Measurements from ENCODE around the gene KCNB1.

Gene KCNB1

DNA sequence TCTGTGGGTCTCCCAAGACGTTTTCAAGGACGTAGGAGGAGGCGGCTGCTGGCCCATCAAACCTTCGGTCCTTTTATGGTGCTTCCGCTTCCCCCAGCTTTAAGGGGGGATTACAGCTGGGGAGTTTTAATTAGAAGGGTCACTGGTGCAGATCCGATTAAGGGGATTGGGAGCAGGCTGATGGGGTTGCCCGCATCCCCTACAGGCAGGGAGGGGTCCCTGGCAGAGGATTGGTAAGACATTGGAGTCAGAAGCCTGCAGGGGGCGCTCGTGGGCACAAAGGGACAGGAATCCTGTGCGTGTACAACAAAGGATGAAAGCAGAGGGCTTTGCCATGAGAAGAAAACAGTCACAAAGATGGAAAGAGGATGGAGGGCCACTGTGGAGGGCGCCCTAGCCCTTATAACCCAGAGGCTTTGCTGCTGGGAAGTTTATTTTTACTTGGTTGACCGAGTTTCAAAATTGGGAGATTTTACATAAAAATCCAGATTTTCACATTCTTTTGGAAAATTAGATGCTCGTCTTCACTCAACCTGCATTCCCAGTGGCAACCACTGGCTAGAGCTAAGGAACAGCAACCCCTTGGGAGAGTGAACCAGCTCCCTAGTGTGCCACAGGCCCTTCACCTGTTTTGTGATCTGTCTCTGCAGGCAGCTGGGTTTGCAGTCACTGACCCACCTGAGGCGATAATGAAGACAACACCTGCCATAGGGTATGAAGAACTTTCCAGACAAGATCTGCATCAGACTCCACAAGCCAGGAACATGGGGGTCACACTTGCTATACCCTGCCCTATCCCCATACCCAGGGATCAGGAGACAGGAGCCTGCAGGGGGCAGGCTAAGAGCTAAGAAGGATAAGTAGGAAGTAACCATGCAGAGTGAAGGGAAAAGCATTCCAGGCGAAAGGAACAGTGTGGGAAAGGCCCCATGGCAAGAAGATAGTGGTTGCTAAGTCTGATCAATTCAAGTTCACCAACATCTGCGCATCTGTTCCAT is 97.7 kb downstream of the KCNB1 start:
- peak in 5 of 6 experiments; percentile 4 to 21 (median 14) for DNase-seq

DNA sequence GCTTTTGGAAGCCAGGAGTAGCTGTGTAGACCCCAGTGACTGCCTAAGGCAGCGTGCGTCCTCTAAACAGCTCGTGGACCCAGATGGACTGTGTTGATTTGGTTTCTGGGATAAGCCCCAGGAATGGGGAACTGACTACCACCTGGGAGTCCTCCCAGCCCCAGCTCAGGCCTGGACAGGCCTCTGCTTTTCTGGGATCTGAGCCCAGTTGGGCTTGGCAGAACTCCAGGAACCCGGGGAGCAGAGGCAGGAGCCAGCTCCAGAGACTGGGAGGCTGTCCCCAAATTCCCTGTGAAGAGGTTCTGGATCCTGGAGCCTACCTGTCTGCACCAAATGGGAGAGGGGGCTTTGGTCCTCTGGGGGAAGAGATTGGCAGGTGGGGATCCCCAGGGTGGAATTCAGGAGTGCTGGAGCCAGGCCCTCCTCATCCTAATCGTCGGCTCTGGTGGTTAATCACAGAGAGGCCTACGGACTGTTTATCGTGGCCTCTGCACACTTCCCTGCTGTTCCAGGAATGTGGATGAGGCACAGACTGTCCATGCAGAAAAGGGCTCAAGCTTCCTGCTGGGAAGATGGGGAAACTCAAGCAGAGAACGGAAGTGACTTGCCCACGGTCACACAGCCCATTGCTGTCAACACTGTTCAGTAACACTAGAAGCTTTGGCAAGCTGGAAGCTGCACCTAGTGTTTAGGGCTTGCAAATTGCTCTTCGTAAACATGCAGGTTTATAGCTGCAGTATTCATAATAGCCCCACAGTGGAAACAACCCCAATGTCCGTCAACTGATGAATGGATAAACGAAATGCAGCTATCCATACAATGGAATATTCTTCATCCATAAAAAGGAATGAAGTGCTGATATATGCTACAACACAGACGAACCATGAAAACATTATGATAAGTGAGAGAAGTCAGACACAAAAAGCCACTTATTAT is 100.6 kb downstream of the KCNB1 start:
- no peak for DNase-seq

- DNase-seq = no peak
These were observed 102.1 kb downstream of the KCNB1 start for GRCh38 chr20:49380337-49380780.

GRCh38 chr20:49379338-49379737 is 103.1 kb downstream of the KCNB1 start:
- DNase-seq = no peak

GRCh38 chr20:49377326-49377725 is 105.1 kb downstream of the KCNB1 start:
- DNase-seq = no peak

GRCh38 chr20:49375170-49375569 is 107.3 kb downstream of the KCNB1 start:
- no peak for DNase-seq

DNA sequence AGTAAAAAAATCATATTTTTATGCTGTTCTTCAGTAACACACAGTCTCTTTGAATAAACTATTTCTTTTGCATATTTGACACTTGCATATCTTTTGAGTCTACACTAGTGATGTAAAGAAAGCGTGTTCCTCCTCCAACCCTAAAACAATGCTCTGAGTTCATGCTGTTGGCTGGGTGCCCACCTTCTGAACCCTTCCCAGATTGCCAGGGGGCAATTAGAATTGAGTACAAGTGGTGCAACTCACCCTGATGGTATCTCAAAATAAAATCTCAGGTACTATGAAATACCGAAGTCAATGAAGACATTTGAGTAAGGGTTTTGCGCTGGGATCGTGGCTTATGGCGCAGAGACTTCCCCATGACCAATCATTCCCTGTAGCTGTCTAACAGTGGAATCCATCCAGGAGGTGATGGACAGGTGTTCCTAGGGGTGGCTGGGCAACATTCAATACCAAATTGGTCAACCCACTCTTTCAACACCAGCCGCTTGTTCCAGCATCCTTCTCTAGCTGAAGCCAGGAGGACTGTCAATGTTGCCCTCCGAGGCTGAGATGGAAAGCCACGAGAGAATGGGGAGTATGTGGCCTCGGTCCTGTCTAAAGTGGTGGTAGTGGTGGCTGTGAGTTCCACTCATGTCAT is 110.3 kb downstream of the KCNB1 start:
- DNase-seq = no peak

- DNase-seq = no peak
These were observed 113.9 kb downstream of the KCNB1 start for GRCh38 chr20:49368596-49368995.

- no peak for DNase-seq
These were observed 115.4 kb downstream of the KCNB1 start for GRCh38 chr20:49367113-49367512.

DNA sequence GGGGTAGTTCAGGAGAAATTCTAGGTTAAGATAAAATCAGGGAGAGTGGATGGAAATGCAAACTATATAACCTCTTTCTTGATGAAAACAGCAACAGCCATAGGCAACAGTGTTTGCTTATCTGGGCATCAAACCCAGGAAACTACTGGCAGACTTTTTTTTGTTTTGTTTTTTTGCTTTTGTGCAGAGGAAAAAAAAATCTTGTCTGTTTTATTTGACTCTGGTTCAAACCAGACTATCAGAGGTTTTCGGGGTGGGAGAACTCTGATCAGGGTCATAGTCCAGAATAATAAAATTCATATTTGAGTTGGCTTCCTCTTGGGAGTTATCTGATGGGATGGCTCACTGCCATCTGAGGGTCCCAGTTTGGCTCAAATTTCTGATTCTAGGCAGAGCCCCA is 115.8 kb downstream of the KCNB1 start:
- DNase-seq = no peak

- DNase-seq = no peak
These were observed 120.4 kb downstream of the KCNB1 start for GRCh38 chr20:49361862-49362660.

DNA sequence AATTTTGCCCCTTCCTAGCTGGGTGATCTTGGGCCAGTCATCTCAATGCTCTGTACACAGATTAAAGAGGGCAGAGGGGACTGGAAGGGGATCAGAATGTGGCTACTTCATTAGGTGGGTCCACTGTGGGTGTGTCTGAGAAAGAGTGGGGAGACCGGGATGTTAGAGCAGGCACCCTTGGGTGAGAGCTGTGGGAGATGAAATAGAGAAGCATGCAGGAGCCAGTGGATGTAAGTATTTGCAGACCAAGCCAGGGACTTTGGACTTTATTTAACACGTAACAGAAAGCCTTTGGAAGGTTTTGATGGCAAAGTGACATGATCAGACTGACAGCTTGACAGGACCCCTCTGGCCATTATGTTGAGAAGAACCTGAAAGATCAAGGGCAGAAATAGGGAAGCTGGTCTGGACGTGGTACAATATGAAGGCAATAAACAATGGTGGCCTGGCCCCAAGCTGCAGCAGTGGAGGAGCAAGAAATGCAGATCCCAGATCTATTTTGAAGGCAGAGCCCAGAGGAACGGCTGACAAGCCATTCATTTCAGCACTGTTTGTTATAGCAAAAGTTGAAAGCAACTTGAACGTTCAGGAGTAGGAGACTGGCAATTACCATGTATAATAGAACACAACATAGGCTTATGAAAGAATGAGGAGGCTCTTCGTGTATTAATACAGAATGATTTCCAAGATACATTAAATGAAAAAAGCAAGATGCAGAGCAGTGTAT is 122.1 kb downstream of the KCNB1 start:
- no peak for DNase-seq

DNA sequence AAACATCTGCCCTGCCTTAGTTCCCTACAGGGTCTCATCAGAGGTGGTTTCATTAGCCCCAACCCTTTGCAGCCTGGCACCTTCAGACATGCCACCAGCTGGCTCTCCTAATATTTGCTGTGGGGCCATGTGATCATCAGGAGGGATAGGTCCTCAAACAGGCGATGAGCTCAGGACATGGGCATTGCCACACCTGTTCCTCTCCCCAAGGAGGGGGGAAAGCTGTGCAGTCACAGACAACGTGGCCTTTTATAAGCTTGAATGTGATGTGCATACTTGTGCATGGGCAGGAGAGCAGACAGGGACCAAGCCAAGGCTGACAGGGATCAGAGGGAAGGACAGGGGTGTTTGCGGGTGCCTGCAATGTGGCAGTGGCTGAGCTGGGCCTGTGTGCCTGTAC is 125.8 kb downstream of the KCNB1 start:
- DNase-seq = no peak

- DNase-seq = no peak
These were observed 127.8 kb downstream of the KCNB1 start for GRCh38 chr20:49354673-49355072.

DNA sequence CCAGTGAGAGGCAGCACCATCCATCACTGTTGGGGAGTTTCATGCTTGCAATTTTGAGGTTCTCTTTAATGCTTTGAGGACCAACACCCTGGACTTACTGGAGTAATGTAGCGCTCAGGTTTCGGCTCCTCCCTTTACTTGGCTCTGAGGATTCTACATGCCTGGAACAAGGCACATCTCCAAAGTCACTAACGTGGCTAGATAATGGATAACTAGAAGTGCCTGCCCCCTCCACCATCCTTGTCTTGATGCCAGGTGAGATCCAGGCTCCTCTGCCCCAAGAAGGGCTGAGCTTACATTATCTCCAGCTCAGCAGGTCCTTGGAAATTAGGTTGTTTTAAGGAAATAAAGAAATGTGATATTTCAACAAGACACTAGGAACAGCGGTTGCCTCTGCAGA is 129.1 kb downstream of the KCNB1 start:
- DNase-seq = no peak

DNA sequence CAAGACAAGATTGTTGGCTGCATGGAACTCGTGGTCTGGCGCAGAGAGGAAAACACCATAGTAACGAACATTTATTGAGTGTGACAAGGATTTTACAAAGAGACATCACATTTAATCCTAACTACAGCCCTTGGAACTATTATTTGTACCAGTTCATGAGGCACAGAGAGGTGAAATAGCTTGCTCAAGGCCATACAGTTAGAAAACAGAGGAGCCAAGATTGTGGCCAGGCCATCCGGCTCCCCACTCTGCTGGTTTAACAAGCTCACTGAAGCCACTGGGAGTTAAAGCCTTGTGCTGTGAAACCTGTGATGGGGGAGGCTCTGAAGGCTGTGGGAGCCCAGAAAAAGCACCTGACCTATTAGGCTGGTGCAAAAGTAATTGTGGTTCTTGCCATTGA is 129.7 kb downstream of the KCNB1 start:
- no peak for DNase-seq

DNA sequence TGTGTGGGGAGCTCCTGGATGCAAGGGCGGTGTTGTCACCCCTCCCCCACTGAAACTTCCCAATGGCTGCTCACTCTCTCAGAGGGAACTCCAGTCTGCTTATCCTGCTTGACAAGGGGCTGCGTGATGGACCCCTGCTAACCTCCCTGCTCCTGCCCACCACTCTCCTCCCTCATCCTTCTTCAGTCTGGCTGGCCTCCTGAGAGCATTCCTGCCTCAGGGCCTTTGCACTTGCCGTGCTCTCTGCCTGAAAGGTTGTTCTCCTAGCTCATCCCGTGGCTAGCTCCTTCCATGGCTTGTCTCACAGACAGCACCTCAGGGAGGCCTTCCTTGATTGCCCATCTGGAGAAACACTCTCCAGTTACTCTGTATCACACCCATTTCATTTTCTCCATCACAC is 130.7 kb downstream of the KCNB1 start:
- no peak for DNase-seq

DNA sequence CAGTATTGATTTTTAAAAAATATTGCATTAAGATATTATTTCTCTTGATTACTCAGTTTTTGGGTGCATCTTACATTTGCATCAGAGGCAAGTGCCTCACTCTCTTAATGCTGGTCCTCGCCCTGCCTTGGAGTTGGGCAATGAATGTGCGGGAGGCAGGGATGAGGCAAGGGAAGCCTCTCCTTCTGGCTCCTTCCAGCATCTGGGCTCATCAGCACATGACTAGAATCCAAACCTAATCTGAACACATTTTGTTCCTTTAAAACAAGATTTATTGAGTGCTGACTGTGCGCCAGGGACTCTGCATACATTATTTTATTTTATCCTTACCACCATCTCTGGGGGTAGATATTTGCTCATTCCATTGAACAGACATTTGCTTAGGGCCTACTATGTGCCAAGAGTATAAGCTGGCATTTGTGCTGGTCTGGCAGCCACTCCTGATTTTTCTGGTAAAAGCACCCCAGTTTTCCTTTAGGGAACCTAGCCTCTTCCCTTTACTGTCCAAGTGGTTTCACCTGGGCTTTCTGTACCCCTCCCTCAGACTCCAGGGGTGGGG is 132.7 kb downstream of the KCNB1 start:
- no peak for DNase-seq

- DNase-seq = no peak
These were observed 133.4 kb downstream of the KCNB1 start for GRCh38 chr20:49349078-49349477.

DNA sequence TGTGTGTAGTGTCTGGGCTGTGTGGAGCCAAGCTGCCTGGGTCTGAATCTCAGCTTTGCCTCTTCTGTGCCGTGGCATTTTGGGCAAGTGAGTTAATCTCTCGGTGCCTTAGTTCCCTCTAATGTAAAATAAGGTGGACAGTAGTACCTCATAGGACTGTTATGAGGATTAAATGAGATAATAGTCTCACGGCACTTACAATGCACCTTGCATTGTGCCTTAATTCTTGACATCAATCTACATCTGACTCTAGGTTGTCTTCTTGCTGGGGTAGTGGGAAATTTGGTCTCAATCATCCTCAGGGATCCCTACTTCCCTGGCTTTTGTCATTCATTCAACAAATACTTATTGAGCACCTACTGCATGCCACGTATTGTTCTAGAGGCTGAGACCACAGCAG is 133.9 kb downstream of the KCNB1 start:
- DNase-seq = no peak

GRCh38 chr20:49347156-49347555 is 135.3 kb downstream of the KCNB1 start:
- DNase-seq = no peak
